Cortex of kidney (tissue), 1 donor: ENCODE measurements around the gene PRKCE.
"Not testable (repeated sequence)": the region's sequence is repeated elsewhere in the genome, so short reads cannot be mapped to it uniquely, and the experiment has no call there.

Experiments used
- DNase-seq: peaks from one replicate; lab custom pipeline; 2025; lab: John Stamatoyannopoulos, UW

The PRKCE gene

DNA sequence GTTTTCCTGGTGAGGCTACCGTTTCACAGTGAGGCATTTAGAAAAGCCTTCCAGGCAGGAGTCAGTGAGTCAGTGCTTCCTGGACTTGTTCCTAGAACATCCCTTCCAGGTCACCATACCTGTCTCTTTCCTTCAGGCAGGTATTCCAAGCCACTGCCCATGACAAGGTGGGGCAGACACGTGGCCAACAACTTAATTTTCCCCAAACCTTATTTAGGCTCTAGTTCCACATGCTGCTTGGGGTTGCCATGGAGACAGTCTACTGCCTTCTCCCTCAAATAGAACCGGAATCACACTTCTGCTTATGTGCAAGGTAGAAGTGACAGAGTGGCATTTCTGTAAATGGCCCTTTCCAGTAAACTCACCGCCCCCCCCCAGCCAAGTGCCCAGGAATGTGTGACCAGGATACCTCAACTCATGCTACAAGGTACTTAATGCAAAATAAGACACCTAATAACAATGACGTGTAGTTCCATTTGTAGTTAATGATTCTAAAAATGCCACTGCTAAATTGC lies 258.3 kb downstream of the PRKCE start:
- DNase-seq = no peak

DNA sequence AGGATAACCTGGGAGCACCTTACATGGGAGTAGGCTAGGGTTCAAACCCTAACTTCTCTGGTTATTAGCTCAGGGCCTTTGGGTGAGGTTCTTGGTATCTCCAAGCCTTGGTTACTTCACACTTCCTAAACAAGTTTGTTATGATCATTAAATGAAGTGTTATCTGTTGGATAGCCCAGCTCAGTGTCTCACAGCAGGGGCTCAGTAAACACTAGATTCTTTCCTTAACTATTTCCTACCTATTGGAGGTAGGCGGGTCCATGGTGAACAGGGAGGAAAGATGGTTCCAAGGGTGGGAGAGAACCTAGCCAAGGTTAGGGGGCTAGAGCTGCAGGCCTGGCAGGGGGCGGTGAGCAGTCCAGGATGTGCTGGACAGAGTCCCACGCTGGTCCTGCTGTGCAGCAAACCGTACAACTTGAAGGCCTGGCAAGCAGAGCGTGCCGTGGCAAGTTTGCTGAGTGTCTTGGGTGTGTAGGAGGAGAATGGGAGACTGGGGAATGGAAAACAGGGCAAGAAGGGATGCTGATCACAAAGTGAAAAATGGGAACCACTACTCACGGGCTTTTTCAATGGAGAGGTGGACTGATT lies 259.1 kb downstream of the PRKCE start:
- DNase-seq = no peak

DNA sequence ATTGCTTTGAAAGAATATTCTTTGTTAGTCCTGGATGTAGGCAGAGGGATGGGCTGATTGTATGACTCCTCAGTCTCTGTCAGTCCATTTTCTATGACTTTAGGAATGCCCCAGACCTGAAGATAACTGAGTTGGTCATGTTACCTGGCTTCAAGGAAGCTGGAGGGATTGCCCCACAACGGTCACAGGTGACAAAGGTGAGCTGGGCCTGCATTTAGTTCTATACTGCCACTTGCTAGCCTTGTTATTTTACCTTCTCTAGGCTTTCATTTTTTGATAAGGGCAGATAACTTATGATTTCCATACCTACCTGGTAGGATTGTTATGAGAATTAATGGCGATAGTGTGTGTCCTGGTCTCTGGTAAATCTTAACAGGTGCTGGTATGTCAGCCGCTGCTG lies 260.1 kb downstream of the PRKCE start:
- DNase-seq = no peak

DNA sequence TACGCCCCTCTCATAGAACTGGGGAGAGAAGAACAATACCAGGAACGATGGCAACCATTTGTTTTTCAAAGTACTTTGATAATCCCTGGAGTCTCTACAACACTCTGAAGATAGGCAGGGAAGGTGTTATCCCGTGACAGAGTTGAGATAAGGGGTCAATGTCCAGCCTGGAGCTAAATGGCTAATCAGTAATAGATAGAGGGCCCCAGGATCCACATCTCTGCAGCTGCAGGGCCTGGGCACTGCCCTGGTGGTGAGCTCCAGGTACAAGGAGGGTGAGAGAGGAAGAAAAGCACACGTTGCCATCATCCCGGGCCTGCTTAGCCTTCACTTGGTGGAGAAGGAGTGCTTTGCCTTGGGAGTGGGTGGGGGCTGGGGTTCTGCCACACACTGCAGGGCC lies 260.6 kb downstream of the PRKCE start:
- no peak for DNase-seq

DNA sequence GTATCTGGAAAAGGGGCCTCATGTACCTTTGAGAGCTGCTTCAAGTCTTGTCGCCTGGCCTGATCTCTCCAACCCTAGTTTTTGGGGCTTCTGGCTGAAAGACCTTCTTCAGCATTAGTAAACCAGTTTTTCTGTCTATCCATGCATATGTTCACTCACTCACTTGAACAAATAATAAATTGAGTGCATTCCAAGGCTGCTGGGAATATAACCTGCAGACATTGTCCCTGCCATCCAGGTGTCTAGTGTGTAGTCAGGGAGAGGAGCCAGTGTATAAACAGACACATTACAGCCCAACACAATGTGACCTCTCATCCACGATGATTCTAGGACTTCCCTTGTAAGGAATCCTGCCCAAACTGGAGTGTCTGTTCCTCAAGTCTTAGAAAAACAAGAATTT lies 262.1 kb downstream of the PRKCE start:
- DNase-seq = no peak

DNA sequence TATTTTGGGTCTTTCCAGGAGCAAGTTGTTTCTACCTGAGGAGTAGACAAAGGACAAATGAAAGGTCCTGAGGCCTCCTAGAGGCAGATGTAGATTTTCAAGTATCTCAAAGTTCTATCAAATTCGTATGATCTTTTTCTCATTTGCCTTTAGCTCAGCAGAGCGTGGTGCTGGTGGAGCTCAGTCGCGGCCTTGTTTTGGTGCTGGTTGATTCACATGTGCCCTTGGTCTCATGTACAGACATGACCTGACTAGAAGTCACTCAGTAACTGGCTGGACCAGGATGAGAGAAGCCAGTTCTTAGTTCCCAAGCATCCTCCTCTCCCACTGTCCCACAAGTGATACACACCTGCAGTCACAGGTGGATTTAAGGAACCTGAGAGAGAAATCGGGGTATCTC lies 264.0 kb downstream of the PRKCE start:
- no peak for DNase-seq

DNA sequence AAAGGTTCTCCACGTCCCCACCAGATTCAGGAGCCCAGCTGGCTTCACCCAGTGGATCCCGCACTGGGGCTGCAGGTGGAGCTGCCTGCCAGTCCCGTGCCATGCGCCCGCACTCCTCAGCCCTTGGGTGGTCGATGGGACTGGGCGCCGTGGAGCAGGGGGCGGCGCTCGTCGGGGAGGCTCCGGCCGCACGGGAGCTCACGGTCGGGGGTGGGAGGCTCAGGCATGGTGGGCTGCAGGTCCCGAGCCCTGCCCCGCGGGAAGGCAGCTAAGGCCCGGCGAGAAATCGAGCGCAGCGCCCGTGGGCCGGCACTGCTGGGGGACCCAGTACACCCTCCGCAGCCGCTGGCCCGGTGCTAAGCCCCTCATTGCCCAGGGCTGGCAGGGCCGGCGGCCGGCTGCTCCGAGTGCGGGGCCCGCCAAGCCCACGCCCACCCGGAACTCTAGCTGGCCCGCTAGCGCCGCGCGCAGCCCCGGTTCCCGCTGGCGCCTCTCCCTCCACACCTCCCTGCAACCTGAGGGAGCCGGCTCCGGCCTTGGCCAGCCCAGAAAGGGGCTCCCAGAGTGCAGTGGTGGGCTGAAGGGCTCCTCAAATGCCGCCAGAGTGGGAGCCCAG lies 266.2 kb downstream of the PRKCE start:
- DNase-seq = not testable (repeated sequence)

DNA sequence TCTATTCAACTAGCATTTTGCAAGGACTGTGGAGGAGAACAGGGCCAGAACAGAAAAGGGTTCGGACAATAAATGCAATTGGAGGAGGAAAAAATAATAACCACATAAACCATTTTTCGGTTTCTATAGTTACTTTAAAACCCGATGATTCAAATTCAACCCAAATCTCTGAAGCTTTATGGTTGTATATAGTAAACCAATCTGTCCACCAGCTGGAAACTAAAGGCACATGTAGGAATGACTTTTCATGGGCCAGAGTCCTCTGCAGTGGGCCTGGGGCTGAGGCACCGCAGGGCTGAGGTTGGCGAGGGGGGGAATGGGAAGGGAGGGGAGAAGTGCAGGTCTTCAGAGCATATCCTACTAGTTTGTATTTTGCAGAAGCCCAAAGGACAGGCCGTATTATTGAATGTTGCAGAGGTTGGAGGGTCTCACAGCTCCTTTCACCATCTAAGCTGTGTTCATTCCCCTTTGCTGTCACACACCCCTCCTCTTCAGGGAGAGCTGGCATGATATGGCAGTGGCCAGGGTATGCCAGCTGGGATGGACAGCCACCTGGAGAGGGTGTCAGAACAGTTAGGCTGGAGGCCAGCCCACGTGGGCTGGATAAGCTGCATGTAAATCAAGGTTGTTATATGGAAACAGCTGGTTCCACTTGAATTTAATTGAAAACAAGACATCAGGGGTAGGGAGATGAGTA lies 267.1 kb downstream of the PRKCE start:
- no peak for DNase-seq

DNA sequence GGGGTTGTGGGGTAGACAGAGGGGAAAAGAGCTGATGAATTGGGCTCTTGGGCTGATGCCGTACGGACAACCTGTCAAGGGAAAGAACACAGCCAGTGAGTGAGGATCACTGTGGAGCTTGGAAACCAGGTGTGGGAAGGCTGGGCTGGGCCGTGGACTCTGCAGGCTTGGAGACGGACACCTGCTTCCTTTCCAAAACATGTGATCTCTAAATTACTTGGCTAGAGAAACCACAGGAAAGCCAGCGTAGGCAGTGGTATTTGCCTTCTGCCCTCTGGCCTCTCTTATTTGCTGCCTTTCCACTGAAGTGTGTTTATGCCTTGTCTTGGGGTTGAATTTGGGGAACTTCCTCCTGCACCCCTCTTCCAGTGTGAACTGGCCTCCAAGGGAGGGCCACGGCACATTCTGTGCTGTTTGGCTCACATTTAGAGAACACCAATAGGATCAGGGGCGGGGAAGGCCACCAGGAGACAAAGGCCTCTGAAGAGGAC lies 267.7 kb downstream of the PRKCE start:
- DNase-seq = no peak

DNA sequence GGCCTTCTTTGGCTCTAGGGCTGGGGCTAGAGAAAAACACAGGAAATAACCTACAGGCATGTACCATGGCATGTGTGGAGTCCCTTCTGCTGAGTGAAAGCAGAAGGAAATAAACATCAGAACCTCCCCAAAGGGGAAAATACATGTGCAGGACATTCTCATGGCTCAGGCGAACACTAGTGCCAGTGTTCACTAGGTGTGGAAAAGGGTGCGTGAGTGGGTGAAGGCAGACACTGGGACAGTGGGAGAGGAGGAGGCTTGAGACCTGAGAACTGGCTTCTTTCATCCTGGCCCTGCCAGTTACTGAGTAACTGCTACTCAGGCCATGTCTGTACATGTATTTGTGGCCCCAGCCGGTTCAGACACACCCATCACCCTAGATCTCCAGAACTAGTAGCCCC lies 268.2 kb downstream of the PRKCE start:
- DNase-seq = no peak

DNA sequence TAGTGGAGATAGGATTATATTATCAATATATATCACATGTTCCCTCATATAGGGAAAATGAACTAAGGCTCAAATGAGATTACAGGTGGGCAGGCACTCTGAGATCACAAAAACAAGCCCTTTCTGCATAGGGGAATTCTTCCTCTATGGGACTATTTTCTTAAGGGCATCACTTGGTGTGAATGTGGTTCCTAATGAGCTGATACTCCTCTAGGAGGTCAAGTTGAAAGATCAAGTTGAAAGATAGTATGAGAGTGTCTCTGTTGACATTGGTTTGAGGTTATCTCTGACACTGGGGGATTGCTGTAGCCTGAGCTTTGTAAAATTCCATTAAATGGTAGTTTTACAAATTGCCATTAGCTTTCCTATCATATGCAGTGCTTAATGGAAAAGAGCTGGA lies 270.4 kb downstream of the PRKCE start:
- no peak for DNase-seq

DNA sequence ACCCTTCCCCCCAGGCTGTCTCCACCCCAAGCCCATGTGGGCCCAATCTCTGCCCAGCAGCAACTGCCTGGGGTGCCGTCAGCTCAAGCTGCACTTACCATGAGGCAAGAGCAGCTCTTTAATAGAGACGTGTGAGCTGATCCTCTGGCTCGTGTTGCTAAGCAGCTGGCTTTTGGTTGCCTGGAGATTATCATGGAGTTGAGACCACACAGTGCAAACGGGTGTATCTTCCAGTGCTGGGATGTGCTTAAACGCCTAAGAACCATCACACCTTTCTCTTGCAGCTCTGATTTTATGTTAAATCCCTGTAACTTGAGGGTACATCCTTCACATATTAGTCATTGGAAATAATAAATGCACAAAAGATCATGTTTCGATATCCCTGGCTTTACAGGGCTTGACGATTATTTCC lies 271.1 kb downstream of the PRKCE start:
- no peak for DNase-seq

DNA sequence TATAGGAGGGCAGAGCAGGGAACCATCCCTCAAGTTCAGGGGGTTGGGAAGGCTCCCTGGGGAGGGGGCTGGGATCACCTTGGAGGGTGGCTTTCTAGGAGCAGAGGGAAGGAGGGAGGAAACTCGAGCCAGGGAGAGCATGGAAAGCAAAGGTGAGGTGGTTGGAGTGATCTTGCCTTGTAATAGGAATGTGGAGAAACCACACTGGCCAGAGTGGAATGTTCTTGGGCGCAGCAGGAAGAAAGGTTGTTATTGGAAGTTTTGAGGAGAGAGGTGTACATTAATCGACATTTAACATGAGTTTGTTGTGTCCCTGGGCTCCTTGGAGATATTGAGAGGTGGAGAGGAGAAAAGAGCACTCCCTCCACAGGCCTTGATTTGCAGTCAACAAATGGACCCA lies 272.2 kb downstream of the PRKCE start:
- DNase-seq = no peak

DNA sequence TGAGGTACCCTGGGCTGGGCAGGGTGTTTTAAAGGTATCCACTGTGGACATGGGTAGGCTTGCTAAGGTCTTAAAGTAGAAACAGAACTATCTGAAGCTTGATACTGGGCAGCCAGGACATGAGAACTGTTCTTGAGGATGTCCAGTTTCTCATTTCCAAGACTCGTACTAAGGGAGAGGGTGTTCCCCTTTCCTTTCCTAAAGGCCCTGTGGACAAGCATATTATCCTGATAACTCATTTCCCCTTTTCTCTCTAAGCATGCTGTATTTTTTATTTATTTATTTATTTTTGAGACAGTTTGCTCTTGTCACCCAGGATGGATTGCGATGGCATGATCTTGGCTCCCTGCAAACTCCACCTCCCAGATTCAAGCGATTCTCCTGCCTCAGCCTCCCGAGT lies 273.6 kb downstream of the PRKCE start:
- DNase-seq = no peak

DNA sequence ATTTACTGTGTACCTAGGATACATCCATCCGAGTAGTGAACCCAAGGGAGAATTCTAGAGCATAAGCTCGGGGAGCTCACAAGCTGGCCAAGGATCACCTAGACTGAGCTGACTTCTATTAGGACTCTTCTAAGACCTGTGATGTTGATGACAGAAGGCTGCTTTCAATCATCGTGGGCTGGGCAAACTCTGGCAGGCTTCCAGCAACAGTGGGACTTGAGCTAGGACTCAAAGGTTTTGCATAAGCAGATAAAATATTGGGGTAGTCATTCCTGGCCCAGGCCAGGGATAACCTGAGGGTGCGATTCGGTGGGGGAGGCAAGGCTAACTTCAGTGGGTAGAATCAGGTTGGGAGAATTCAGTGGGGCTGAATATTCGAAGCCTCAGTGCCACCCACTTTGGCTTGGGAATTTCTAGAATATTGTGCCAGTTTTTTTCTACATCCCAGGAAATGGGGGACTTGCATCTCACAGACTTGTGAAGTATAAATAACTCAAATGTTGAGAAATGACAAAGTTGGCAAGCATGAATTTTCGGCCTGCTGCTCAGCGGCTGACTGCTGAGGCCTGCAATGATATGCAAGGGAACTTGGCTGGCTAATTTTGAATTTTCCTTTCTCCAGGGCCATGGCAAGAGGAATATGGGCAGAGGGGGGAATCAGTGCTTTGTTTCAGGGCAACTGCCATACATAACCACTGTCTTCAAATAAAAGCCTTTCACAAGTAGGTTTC lies 274.3 kb downstream of the PRKCE start:
- no peak for DNase-seq

DNA sequence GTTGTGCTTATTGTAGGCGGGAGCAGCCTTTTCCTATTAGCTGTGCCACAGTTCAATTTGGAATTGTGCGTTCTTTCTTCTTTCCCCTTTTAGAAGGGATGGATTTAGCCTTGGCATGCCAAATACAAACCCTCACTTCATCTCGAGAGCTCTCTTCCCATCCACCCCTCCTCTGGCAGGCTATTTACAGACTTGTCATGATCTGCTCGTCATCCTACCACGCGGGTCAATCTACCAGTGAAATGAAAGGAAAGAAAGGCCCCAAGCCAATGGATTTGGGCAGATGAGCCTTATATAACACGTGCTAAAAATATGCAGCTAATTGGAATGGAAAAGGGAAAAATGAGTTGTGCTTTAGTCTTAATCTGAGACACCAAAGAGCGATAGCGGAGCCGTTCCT lies 277.5 kb downstream of the PRKCE start:
- no peak for DNase-seq

DNA sequence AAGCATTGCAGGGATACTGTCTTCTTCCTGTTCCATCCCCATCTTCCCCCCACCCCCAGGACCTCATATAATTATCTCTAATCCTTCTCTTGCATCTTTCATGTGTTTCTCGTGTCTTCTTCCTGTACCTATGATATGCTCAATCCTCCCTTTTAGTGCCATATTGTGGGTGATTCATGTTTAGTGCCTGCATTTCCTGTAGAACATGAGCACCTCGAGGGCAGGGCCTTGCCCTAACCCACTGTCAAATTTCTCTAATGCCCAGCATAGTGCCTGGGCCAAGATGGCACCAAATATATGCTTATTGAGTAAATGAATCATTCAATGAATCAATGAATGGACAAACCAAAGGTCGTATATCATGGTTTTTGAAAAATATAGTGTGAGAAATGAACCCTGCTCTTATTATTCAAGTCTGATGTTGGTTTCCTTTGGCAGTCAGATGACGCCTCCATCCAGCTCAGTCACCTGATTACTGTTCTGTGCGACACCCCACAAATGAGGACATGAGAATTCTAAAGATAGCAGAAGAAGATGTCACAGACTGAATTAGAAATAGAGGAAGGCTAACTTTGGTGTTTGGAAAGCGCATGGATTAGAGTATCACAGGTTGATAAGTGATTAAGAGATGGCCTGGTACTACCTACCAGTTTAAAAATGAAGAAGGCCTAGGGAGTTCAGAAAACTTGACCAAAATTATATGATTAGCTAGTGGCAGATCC lies 278.4 kb downstream of the PRKCE start:
- DNase-seq = no peak

DNA sequence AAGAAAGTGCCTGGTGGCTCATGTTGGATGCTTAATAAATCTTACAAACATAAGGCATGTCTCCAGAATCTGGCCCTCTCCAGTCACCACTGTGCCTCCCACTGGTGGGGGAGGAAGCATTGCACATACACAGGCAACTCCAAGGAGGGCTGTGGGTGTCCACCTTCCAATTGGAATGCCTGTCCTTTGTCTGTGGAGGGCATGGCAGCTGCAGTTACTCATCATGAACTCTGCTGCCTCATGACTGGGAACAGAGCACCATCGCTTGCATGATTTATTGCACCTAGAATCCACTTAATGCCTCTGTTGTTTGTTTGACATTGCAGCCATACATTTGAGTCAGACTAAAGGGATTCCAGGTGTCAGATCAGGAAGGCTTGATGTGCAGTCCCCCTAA lies 278.9 kb downstream of the PRKCE start:
- no peak for DNase-seq

DNA sequence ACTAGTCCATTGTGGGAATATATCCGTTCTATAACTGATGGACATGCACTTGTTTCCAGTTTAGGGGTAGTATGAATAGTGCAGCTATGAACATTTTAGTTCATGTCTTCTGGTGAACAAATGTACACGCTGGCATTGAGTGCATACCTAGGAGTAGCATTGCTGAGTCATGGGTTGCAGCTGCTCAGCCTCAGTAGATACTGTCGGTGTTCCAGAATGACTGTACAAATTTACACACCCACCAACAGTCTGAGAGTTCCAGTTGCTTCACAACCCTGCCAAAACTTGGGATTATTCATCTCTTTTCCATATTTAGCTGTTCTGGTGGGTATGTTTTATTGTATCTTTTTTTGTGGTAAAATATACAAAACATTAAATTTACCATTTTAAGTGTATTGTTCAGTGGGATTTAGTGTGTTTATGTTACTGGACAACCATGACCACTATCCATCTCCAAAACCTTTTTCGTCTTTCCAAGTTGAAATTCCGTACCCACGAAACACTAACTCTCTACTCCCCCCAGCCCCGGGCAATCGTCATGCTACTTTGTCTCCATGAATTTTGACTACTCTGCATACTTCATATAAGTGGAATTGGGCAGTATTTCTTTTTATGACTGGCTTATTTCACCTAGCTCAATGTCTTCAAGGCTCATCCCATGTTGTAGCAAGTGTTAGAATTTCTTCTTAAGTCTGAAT lies 281.0 kb downstream of the PRKCE start:
- DNase-seq = no peak

DNA sequence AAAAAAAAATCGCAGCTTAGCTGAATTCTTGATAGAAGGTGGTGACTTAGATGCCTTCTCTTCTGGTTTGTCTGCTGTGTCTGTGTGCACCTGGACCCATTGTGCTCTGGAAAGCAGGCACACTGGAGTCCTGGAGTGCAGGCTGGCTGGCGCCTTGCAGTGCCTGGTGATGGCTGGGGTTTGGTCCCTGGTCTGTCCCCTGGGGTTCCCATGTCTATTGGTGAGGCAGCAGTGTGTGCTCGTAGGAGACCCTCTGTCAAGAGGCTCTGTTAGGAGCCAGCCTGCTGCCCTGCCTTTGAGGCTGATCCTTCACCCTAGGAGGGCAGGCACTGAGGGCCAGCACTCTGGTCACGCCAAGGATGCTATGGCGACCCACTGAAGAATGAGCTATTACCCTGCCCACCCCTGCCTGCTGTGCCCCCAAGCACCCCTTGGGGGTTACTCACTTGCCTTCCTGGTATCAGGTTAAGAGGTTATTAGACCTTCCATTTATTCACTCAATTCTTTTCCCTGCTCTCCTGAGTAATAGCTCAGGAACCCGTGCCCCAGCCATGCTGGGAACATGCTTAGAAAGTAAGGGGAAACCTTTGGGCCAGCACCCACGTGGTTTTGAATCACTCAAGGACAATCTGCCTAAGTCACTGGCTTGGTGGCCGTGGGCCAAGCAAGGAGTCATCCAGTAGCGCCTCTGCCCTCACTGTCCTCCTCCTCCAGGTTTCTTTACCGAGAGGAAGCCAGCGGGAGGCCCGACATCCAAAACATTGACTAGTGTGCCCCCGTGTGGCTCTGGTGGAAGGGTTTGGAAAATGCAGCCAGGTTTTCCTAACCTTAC lies 284.5 kb downstream of the PRKCE start:
- DNase-seq = no peak

DNA sequence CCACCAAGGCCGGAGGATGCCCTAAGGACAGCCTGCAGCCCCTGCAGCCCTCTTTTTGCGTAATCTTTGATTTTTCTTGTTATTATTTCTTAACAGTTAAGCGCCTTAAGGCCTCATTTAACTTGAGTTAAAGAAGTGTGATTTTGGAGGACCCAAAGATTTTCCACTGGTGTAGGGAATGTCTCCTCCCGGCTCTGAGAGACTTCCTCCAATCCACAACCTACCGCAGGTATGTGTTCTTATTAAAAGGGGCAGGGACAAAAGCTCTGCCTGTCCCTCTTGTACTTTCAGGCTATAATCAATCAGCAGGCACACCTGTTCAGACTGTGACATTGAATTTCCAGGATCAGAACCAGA lies 285.1 kb downstream of the PRKCE start:
- DNase-seq = no peak
